ENCODE data around the gene COX7C.

GRCh38 chr5:86613455-86613854 lies 4.3 kb upstream of the COX7C start:
- TF ChIP-seq GATA2 (IDR thresholded peaks at IDR 0.05; ENCODE audit: low read depth, low read length) = no peak
- no peak for TF ChIP-seq GATA3 (IDR thresholded peaks at IDR 0.05; ENCODE audit: low read depth, low read length)

Measured in SH-SY5Y (cell line).